GM12875 (cell line): ENCODE measurements around the gene CPSF7.
A peak's percentile ranks its signal among the peaks of the same experiment; 100 is the strongest.
"Not testable (repeated sequence)": the region's sequence is repeated elsewhere in the genome, so short reads cannot be mapped to it uniquely, and the experiment has no call there.

Experiments used
- H3K4me3 ChIP-seq: one replicate; pipeline ENCODE4 v1.5.1; 2011; ENCODE audit warnings: low read depth, low read length, control low read depth
- CTCF ChIP-seq: IDR thresholded peaks from 2 replicates; pipeline ENCODE4 v1.5.1; 2011; ENCODE audit warnings: low read depth, mild to moderate bottlenecking, control low read depth, inconsistent platforms, low read length, moderate library complexity, borderline replicate concordance; ENCODE audit not compliant: insufficient read depth

The CPSF7 gene

GRCh38 chr11:61390161-61390560 is 39.6 kb downstream of the CPSF7 start:
- H3K4me3 ChIP-seq = no peak overlapping the region
- TF ChIP-seq CTCF = no peak

- peak; percentile 45 for TF ChIP-seq CTCF
- no peak overlapping the region for H3K4me3 ChIP-seq
Measured at GRCh38 chr11:61384271-61385242, 45.2 kb downstream of the CPSF7 start.

- H3K4me3 ChIP-seq = not testable (repeated sequence)
Measured at GRCh38 chr11:61383859-61384258, 45.9 kb downstream of the CPSF7 start.

- H3K4me3 ChIP-seq = no peak overlapping the region
- TF ChIP-seq CTCF = no peak
Measured at GRCh38 chr11:61380884-61381283, 48.9 kb downstream of the CPSF7 start.

GRCh38 chr11:61378713-61379313 is 51.0 kb downstream of the CPSF7 start:
- no peak overlapping the region for H3K4me3 ChIP-seq
- no peak for TF ChIP-seq CTCF

GRCh38 chr11:61377461-61378160 is 52.2 kb downstream of the CPSF7 start:
- TF ChIP-seq CTCF = no peak
- H3K4me3 ChIP-seq = no peak overlapping the region

- H3K4me3 ChIP-seq = no peak overlapping the region
- no peak for TF ChIP-seq CTCF
Measured at GRCh38 chr11:61375761-61376108, 54.0 kb downstream of the CPSF7 start.
